GM18526 (cell line): Measurements from ENCODE around the gene UBE2O.

Experiments used
- POLR2A ChIP-seq: IDR thresholded peaks from 3 replicates; pipeline ENCODE4 v1.6.1; 2011; ENCODE audit not compliant: insufficient read length; ENCODE audit errors: extremely low read depth

UBE2O gene

GRCh38 chr17:76354317-76354729, 98.6 kb downstream of the UBE2O start:
- no peak for TF ChIP-seq POLR2A

GRCh38 chr17:76353599-76354316, 99.2 kb downstream of the UBE2O start, which contains the start of gene PRPSAP1:
PRPSAP1 (minus strand) TSS chr17:76353916; CDS start chr17:76353703, 213 bp downstream.
- TF ChIP-seq POLR2A: peak; percentile 90

- no peak for TF ChIP-seq POLR2A
These were observed 99.9 kb downstream of the UBE2O start for GRCh38 chr17:76353004-76353598.

GRCh38 chr17:76351526-76352071, 101.4 kb downstream of the UBE2O start:
- TF ChIP-seq POLR2A: no peak

- TF ChIP-seq POLR2A: no peak
These were observed 102.5 kb downstream of the UBE2O start for GRCh38 chr17:76350463-76350862.

- no peak for TF ChIP-seq POLR2A
These were observed 107.5 kb downstream of the UBE2O start for GRCh38 chr17:76345377-76345974.

GRCh38 chr17:76343106-76343505, 109.8 kb downstream of the UBE2O start:
- TF ChIP-seq POLR2A: no peak

- TF ChIP-seq POLR2A: no peak
These were observed 111.7 kb downstream of the UBE2O start for GRCh38 chr17:76341301-76341700.
